GM12878 (cell line): Measurements from ENCODE around the gene SORCS2. TPM values are rescaled to one million over a fixed set of nuclear protein-coding genes. Genes with fewer than 3 reads are reported as not detected.

Source experiments
- ATAC-seq: fragments of 200-7000 bp; cut with Tn5 transposase; 3 replicates; pipeline ENCODE4 v1.9.1; 2020; ENCODE audit warnings: mild to moderate bottlenecking, moderate library complexity
- BruUV-seq: library from RNA; stranded (reverse); fragments of 400-500 nt; replicated peaks from 2 replicates; lab custom pipeline; 2021; lab: Mats Ljungman, UMichigan
- CTCF ChIA-PET: fragments of 300-600 bp; sonication (Branson Sonifier 250); formaldehyde crosslinking; extraction: SDS; loops from one replicate; lab custom pipeline; 2021; ENCODE audit warnings: inconsistent platforms; lab: Yijun Ruan, JAX
- POLR2A ChIA-PET: fragments of 350-600 bp; formaldehyde crosslinking; extraction: SDS; loops from one replicate; lab custom pipeline; 2021; ENCODE audit warnings: inconsistent platforms; lab: Charles Lee
- RAD21 ChIA-PET: fragments of 300-600 bp; sonication (Branson Sonifier 250); formaldehyde crosslinking; loops from one replicate; lab custom pipeline; 2023; ENCODE audit warnings: antibody characterized with exemption; ENCODE audit not compliant: unreplicated experiment; lab: Charles Lee
- SMC1A ChIA-PET: fragments of 300-600 bp; sonication (Branson Sonifier 250); formaldehyde crosslinking; loops from one replicate; lab custom pipeline; 2023; ENCODE audit not compliant: unreplicated experiment, uncharacterized antibody; lab: Charles Lee
- DNase-seq: peaks from one replicate; pipeline ENCODE4 v3.0.0-alpha.2; 2011; ENCODE audit warnings: low read depth, low spot score
- FAIRE-seq: peaks from 3 replicates; lab custom pipeline; 2011; peaks lifted over from hg19 to GRCh38; lab: Jason Lieb, UNC
- H2AFZ ChIP-seq: 2 replicates; pipeline ENCODE4 v1.6.0; 2011; ENCODE audit warnings: low read depth, low read length, control low read depth; ENCODE audit not compliant: control insufficient read depth
- H3K27ac ChIP-seq: 2 replicates; pipeline ENCODE4 v1.5.1; 2011; ENCODE audit warnings: control low read depth; ENCODE audit not compliant: control insufficient read depth, insufficient read depth
- H3K27me3 ChIP-seq, 2 experiments: replicated peaks in 1 of 2; 2 replicates each; pipeline versions ENCODE4 v1.6.0 to v1.6.1; 2011; ENCODE audit warnings: low read length in 1 of 2; ENCODE audit not compliant: control insufficient read depth in 2 of 2, insufficient read depth in 2 of 2
- H3K36me3 ChIP-seq, 2 experiments: 2 replicates each; pipeline ENCODE4 v1.5.1; 2011; ENCODE audit warnings: low read length in 1 of 2; ENCODE audit not compliant: control insufficient read depth in 2 of 2, insufficient read depth in 2 of 2
- H3K4me1 ChIP-seq: 2 replicates; pipeline ENCODE4 v1.6.1; 2011; ENCODE audit warnings: mild to moderate bottlenecking, low read length, moderate library complexity, mixed read lengths; ENCODE audit not compliant: control insufficient read depth, insufficient read depth
- H3K4me2 ChIP-seq: 2 replicates; pipeline ENCODE4 v1.6.0; 2011; ENCODE audit warnings: control low read depth; ENCODE audit not compliant: control insufficient read depth, insufficient read depth
- H3K4me3 ChIP-seq: fragments of 200-600 bp; sonication (generic); 2 replicates; pipeline ENCODE4 v1.5.1; 2016
- H3K79me2 ChIP-seq: 2 replicates; pipeline ENCODE4 v1.6.0; 2011; ENCODE audit warnings: low read length; ENCODE audit not compliant: control insufficient read depth, insufficient read depth
- H3K9ac ChIP-seq: 2 replicates; pipeline ENCODE4 v1.8.0; 2011; ENCODE audit warnings: low read length, control low read depth, mixed read lengths; ENCODE audit not compliant: control insufficient read depth, insufficient read depth
- H3K9me3 ChIP-seq: replicated peaks from 3 replicates; pipeline ENCODE4 v1.5.1; 2011; ENCODE audit warnings: mild to moderate bottlenecking, low read length; ENCODE audit not compliant: control insufficient read depth, insufficient read depth
- H4K20me1 ChIP-seq: 2 replicates; pipeline ENCODE4 v1.6.0; 2011; ENCODE audit not compliant: control insufficient read depth, insufficient read depth
- ATF7 ChIP-seq: fragments of 450-650 bp; IDR thresholded peaks from 2 replicates; pipeline ENCODE4 v1.6.1; 2016; ENCODE audit warnings: low read depth, mild to moderate bottlenecking
- BRCA1 ChIP-seq: IDR thresholded peaks from 2 replicates; pipeline ENCODE4 v1.6.1; 2011; ENCODE audit warnings: low read depth, low read length, improper control_type of control experiment
- CHD1 ChIP-seq: IDR thresholded peaks from 2 replicates; pipeline ENCODE4 v1.6.1; 2012; ENCODE audit warnings: low read depth, low read length, improper control_type of control experiment
- ESRRA ChIP-seq: IDR thresholded peaks from 2 replicates; pipeline ENCODE4 v1.6.1; 2012; ENCODE audit warnings: mild to moderate bottlenecking, low read length, improper control_type of control experiment
- IRF4 ChIP-seq: IDR thresholded peaks from 2 replicates; pipeline ENCODE4 v1.6.1; 2011; ENCODE audit warnings: low read depth, low read length
- JUND ChIP-seq: IDR thresholded peaks from 2 replicates; pipeline ENCODE4 v1.6.1; 2012; ENCODE audit warnings: low read depth, mild to moderate bottlenecking, low read length, improper control_type of control experiment, moderate library complexity
- MEF2B ChIP-seq: fragments of 450-650 bp; IDR thresholded peaks from 2 replicates; pipeline ENCODE4 v1.6.1; 2018; ENCODE audit warnings: mild to moderate bottlenecking, moderate library complexity; ENCODE audit not compliant: partially characterized antibody, poor library complexity, severe bottlenecking
- NRF1 ChIP-seq: conservative IDR thresholded peaks from 2 replicates; pipeline ENCODE4 v1.6.1; 2011; ENCODE audit warnings: mild to moderate bottlenecking, low read depth, low read length, improper control_type of control experiment
- SMC3 ChIP-seq: IDR thresholded peaks from 2 replicates; pipeline ENCODE4 v1.6.1; 2011; ENCODE audit warnings: low read length, improper control_type of control experiment, borderline replicate concordance
- STAT3 ChIP-seq: IDR thresholded peaks from 2 replicates; pipeline ENCODE4 v1.6.1; 2011; ENCODE audit warnings: low read depth, low read length, improper control_type of control experiment
- ZBED1 ChIP-seq: IDR thresholded peaks from 2 replicates; pipeline ENCODE4 v1.6.1; 2016; ENCODE audit warnings: borderline replicate concordance
- ZNF24 ChIP-seq: fragments of 450-650 bp; IDR thresholded peaks from 2 replicates; pipeline ENCODE4 v1.6.1; 2017; ENCODE audit warnings: antibody characterized with exemption, mild to moderate bottlenecking
- ZNF687 ChIP-seq: fragments of 450-650 bp; IDR thresholded peaks from 2 replicates; pipeline ENCODE4 v1.6.1; 2017; ENCODE audit warnings: mild to moderate bottlenecking, moderate library complexity
- ZSCAN29 ChIP-seq: fragments of 450-650 bp; IDR thresholded peaks from 2 replicates; pipeline ENCODE4 v1.6.1; 2017; ENCODE audit warnings: mild to moderate bottlenecking, moderate library complexity
- WGBS: methylation state at CpG from one replicate; pipeline ENCODE4 v1.1.6; 2016; ENCODE audit warnings: low lambda C conversion rate; ENCODE audit not compliant: insufficient replicate concordance, insufficient coverage; ENCODE audit errors: missing lambda C conversion rate; 5-methylcytosine and 5-hydroxymethylcytosine counted together
- in situ Hi-C: fragments of 300-500 bp; cut with MboI; formaldehyde crosslinking; loops from 9 replicates; pipeline ENCODE4 v1.14.3; 2018; ENCODE audit warnings: mixed read lengths
- intact Hi-C: fragments of 100-400 bp; cut with micrococcal nuclease; formaldehyde crosslinking; loops from one replicate; pipeline ENCODE4 v1.14.2; 2022; ENCODE audit not compliant: unreplicated experiment
- polyA plus RNA-seq, 11 experiments: library from polyadenylated mRNA; depleted of rRNA in 4 of 11; unstranded in 6 of 11; stranded (reverse) in 5 of 11; fragments of >200 nt; fragmentation: Nextera tagmentation in 4 of 11; fragmentation: Illumina TruSeq in 1 of 11; extraction: Ambion mirVana in 4 of 11; extraction: Trizol in 1 of 11; gene quantifications; 1 replicate in 1 of 11; 2 replicates in 10 of 11; pipeline versions ENCODE4 v1.2.1 to v1.2.3, GENCODE V29; 2011 to 2016; ENCODE audit warnings: inconsistent platforms in 2 of 11, missing spikeins in 2 of 11, low read depth in 1 of 11
- total RNA-seq, 4 experiments: library from RNA; depleted of rRNA in 3 of 4; stranded (reverse); fragments of >200 nt in 3 of 4; fragmentation: Illumina TruSeq in 1 of 4; extraction: Trizol in 1 of 4; gene quantifications; 2 replicates each; pipeline versions ENCODE4 v1.2.1 to v1.2.3, GENCODE V29; 2013 to 2021

Gene SORCS2
- total and polyA plus RNA-seq, 10 of the 15 experiments (the other 5 are each of a cell fraction or from before 2014, with no cell fraction given): 0.01 to 0.15 (median 0.05) TPM; not detected in 5

DNA sequence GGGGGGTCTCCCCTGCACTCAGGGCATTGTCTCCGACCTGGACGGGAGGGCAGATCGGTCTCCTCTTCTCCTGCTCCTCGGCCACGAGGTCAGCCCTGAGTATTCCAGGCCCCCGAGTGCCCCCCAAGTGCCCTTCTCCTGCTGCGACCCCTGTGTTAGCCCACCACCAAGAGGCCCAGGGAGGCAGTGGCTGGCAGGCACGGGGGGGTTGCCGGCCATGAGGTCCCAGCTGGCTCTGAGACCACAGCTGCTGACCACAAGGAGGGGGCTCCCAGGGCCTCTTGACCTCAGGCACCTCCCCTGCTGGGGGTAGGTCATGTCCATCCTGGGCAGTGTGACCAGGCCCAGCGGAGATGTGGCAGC is 428.5 kb downstream of the SORCS2 start:
- RAD21 ChIA-PET: no interaction called here

GRCh38 chr4:7621252-7622035 is 429.1 kb downstream of the SORCS2 start:
- RAD21 ChIA-PET: no interaction called here
- Histone ChIP-seq H3K4me2 (no peak overlapping the region), H4K20me1 (no peaks in the 10 kb centered on the region), H3K27ac (no peak overlapping the region), H3K27me3 (no peaks in the 10 kb centered on the region; a peak in 1 of 4 replicates), H3K4me1 (no peaks in the 10 kb centered on the region), H3K36me3 (no peaks in the 10 kb centered on the region), H3K9me3 (no peaks in the 10 kb centered on the region), H2AFZ (no peak overlapping the region), H3K4me3 (no peak overlapping the region), H3K79me2 (no peaks in the 10 kb centered on the region), H3K9ac (no peak overlapping the region)
- ATAC-seq (no peak), DNase-seq (no peak), FAIRE-seq (no peak)
- WGBS: 10% methylated on average over 11 of the region's 11 CpGs
- SMC1A ChIA-PET: no interaction called here
- no TSS peak for BruUV-seq
- in situ Hi-C loops: no loop called here
- intact Hi-C loops: no loop called here
- CTCF ChIA-PET: no interaction called here
- POLR2A ChIA-PET: no interaction called here
- TF ChIP-seq ZNF687 (no peak), ATF7 (no peak), ZSCAN29 (no peak), MEF2B (no peak), BRCA1 (no peak), SMC3 (no peak), NRF1 (no peak), IRF4 (no peak), STAT3 (no peak), ZNF24 (no peak), CHD1 (no peak), JUND (no peak), ZBED1 (no peak)

More for the DNA sequence above, 428.5 kb downstream of the SORCS2 start:
- FAIRE-seq: no peak
- no peaks in the 10 kb centered on the region for H3K4me1 ChIP-seq
- BruUV-seq: no TSS peak
- H3K4me3 ChIP-seq: no peak overlapping the region
- no peak for ATAC-seq
- in situ Hi-C loops (no loop called here), intact Hi-C loops (no loop called here)
- H4K20me1 ChIP-seq: no peaks in the 10 kb centered on the region
- no peaks in the 10 kb centered on the region for H3K79me2 ChIP-seq
- no peak overlapping the region for H3K27ac ChIP-seq
- SMC1A ChIA-PET: no interaction called here
- WGBS: 17% methylated on average over 10 of the region's 10 CpGs
- H3K9ac ChIP-seq: no peak overlapping the region
- H2AFZ ChIP-seq: no peak overlapping the region
- H3K4me2 ChIP-seq: no peak overlapping the region
- H3K36me3 ChIP-seq: no peaks in the 10 kb centered on the region
- POLR2A ChIA-PET: no interaction called here
- H3K9me3 ChIP-seq: no peaks in the 10 kb centered on the region
- no peak for TF ChIP-seq ESRRA
- H3K27me3 ChIP-seq: no peaks in the 10 kb centered on the region; a peak in 1 of 4 replicates
- DNase-seq: no peak
- CTCF ChIA-PET: no interaction called here
